HL-60 (cell line): ENCODE measurements around the gene RBM18.

Source experiments
- DNase-seq, 2 experiments: peaks; one replicate each; pipeline ENCODE4 v3.0.0-alpha.2; 2010 to 2020; ENCODE audit warnings: low read depth in 1 of 2, low spot score in 1 of 2
- H3K27ac ChIP-seq: fragments of 250-450 bp; sonication (Bioruptor Pico); replicated peaks from 2 replicates; pipeline ENCODE4 v1.5.1; 2020; ENCODE audit warnings: mild to moderate bottlenecking, moderate library complexity
- H3K27me3 ChIP-seq: fragments of 250-450 bp; sonication (Bioruptor Pico); 2 replicates; pipeline ENCODE4 v1.5.1; 2021; ENCODE audit warnings: mild to moderate bottlenecking, moderate library complexity; ENCODE audit not compliant: insufficient read depth, poor library complexity, severe bottlenecking
- H3K4me3 ChIP-seq: replicated peaks from 2 replicates; pipeline ENCODE4 v1.5.1; 2011; ENCODE audit warnings: mild to moderate bottlenecking, control low read depth, low read length; ENCODE audit not compliant: insufficient read depth
- GABPA ChIP-seq: IDR thresholded peaks from 2 replicates; pipeline ENCODE4 v1.6.1; 2012; ENCODE audit warnings: low read depth
- POLR2AphosphoS5 ChIP-seq: IDR thresholded peaks from 2 replicates; pipeline ENCODE4 v1.6.1; 2012; ENCODE audit warnings: low read depth
- SPI1 ChIP-seq: IDR thresholded peaks from 2 replicates; pipeline ENCODE4 v1.6.1; 2012; ENCODE audit warnings: low read depth, mild to moderate bottlenecking, borderline replicate concordance
- TF ChIP-seq, protein P1 (sequence below): IDR thresholded peaks from 2 replicates; pipeline ENCODE4 v1.6.1; 2012; ENCODE audit warnings: low read depth; ENCODE audit not compliant: insufficient replicate concordance
- TF ChIP-seq, protein P2 (sequence below): IDR thresholded peaks from one replicate; pipeline ENCODE4 v1.5.1; 2011; ENCODE audit warnings: low read length, control low read depth, inconsistent platforms; ENCODE audit not compliant: insufficient read depth

The RBM18 gene

DNA sequence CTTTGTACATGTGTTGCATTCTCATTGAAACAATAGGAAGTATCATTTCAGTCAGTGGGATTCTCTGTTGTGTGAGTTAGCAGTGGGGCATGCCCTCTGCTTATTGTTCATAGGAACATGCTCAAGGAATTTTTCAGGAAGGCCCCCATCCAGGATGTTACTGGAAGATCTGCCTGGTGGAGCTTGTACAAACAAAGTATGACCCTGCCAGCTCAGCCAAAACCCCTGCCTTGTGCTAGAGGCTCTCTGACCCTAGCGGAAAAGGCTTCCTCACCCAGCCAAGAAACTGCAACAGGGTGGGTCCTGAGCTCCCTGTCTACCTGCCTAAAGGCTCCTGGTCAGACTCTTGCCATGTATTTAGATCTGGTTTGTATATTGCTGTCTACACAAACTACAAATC is 43.3 kb upstream of the RBM18 start:
- TF ChIP-seq GABPA (no peak), SPI1 (no peak), POLR2AphosphoS5 (no peak)
- TF ChIP-seq, protein P1, sequence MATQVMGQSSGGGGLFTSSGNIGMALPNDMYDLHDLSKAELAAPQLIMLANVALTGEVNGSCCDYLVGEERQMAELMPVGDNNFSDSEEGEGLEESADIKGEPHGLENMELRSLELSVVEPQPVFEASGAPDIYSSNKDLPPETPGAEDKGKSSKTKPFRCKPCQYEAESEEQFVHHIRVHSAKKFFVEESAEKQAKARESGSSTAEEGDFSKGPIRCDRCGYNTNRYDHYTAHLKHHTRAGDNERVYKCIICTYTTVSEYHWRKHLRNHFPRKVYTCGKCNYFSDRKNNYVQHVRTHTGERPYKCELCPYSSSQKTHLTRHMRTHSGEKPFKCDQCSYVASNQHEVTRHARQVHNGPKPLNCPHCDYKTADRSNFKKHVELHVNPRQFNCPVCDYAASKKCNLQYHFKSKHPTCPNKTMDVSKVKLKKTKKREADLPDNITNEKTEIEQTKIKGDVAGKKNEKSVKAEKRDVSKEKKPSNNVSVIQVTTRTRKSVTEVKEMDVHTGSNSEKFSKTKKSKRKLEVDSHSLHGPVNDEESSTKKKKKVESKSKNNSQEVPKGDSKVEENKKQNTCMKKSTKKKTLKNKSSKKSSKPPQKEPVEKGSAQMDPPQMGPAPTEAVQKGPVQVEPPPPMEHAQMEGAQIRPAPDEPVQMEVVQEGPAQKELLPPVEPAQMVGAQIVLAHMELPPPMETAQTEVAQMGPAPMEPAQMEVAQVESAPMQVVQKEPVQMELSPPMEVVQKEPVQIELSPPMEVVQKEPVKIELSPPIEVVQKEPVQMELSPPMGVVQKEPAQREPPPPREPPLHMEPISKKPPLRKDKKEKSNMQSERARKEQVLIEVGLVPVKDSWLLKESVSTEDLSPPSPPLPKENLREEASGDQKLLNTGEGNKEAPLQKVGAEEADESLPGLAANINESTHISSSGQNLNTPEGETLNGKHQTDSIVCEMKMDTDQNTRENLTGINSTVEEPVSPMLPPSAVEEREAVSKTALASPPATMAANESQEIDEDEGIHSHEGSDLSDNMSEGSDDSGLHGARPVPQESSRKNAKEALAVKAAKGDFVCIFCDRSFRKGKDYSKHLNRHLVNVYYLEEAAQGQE: no peak
- TF ChIP-seq, protein P2, sequence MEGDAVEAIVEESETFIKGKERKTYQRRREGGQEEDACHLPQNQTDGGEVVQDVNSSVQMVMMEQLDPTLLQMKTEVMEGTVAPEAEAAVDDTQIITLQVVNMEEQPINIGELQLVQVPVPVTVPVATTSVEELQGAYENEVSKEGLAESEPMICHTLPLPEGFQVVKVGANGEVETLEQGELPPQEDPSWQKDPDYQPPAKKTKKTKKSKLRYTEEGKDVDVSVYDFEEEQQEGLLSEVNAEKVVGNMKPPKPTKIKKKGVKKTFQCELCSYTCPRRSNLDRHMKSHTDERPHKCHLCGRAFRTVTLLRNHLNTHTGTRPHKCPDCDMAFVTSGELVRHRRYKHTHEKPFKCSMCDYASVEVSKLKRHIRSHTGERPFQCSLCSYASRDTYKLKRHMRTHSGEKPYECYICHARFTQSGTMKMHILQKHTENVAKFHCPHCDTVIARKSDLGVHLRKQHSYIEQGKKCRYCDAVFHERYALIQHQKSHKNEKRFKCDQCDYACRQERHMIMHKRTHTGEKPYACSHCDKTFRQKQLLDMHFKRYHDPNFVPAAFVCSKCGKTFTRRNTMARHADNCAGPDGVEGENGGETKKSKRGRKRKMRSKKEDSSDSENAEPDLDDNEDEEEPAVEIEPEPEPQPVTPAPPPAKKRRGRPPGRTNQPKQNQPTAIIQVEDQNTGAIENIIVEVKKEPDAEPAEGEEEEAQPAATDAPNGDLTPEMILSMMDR: no peak
- no peak for DNase-seq

DNA sequence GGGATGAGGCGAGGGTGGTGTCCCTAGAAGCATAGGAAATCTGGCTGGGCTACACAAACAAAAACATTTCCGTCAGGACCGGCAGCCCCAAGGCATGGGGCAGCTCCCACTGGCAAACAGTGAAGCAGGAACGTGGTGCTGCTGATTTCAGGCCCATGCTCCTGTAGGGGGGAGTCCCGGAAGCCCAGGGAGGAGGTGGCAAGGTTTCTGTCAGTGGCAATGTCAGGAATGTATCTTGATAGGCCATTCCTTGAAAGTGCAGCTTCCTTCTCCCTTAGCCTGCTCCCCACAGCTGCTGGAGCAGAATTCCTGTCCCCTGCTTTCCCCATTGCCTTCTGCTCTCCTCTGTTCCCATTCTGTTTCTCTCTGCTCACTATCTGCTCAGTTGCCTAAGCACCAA is 42.4 kb upstream of the RBM18 start:
- TF ChIP-seq SPI1: no peak
- no peak for TF ChIP-seq POLR2AphosphoS5
- TF ChIP-seq, protein P1: no peak
- no peak for TF ChIP-seq GABPA
- TF ChIP-seq, protein P2: no peak
- DNase-seq: no peak
- Histone ChIP-seq H3K4me3 (no peak overlapping the region), H3K27ac (no peak overlapping the region), H3K27me3 (no peaks in the 10 kb centered on the region)

More for the DNA sequence above, 43.3 kb upstream of the RBM18 start:
- no peak overlapping the region for H3K27ac ChIP-seq
- H3K4me3 ChIP-seq: no peak overlapping the region
- no peaks in the 10 kb centered on the region for H3K27me3 ChIP-seq

DNA sequence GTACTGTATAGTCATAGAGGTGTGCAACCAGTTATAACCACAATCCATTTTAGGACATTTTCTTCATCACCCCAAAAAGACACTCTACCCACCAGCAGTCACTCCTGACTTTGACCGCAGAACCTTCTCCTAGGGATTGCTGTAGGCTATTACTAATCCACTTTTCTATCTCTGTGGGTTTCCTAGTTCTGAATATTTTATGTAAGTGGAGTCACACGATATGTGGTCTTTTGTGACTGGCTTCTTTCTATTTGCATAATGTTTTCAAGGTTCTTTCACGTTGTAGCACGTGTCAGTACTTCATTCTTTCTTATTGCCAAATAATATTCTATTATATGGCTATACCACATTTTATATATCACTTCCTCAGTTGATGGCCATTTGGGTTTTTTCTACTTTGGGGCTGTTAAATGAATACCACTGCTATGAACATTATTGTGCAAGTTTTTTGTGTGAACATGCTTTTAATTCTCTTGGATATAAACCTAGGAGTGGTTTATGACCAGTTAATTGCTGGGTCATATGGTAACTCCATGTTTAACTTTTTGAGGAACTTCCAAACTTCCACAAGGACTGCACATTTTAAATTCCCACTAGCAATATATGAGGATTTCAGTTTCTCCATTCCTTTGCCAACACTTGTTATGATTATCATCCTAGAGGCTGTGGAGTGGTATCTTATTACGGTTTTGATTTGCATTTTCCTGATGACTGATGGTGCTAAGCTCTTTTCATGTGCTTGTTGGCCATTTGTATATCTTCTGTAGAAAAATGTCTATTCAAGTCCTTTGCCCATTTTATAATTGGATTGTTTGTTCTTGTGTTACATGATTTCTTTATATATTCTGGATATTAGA is 37.8 kb upstream of the RBM18 start:
- Histone ChIP-seq H3K27ac (no peak overlapping the region), H3K4me3 (no peak overlapping the region), H3K27me3 (no peaks in the 10 kb centered on the region)
- TF ChIP-seq, protein P2: no peak
- no peak for TF ChIP-seq POLR2AphosphoS5
- no peak for TF ChIP-seq SPI1
- TF ChIP-seq, protein P1: no peak
- no peak for TF ChIP-seq GABPA
- DNase-seq: no peak
